Bronchial epithelial cell (primary cell): ENCODE data around the gene DPM2. TPM values are rescaled to one million over a fixed set of nuclear protein-coding genes. Genes with fewer than 3 reads are reported as not detected.

ENCODE experiments used
- DNase-seq: peaks from one replicate; pipeline ENCODE4 v3.0.0-alpha.2; 2010; ENCODE audit warnings: low read depth
- FAIRE-seq: peaks from 2 replicates; lab custom pipeline; 2011; peaks lifted over from hg19 to GRCh38; lab: Jason Lieb, UNC
- H3K27me3 ChIP-seq: 2 replicates; pipeline ENCODE4 v1.5.1; 2011; ENCODE audit warnings: low read length; ENCODE audit not compliant: control insufficient read depth, insufficient read depth
- H3K36me3 ChIP-seq: 2 replicates; pipeline ENCODE4 v1.5.1; 2011; ENCODE audit warnings: low read length; ENCODE audit not compliant: control insufficient read depth, insufficient read depth
- H3K4me3 ChIP-seq: 2 replicates; pipeline ENCODE4 v1.5.1; 2011; ENCODE audit warnings: mild to moderate bottlenecking, low read depth, low read length, control low read depth
- total RNA-seq: library from RNA; depleted of rRNA; stranded (reverse); fragments of >200 nt; gene quantifications from 2 replicates; pipeline ENCODE4 v1.2.1, GENCODE V29; 2014
- TF ChIP-seq, protein P1 (sequence below): IDR thresholded peaks from 2 replicates; pipeline ENCODE4 v1.5.1; 2011; ENCODE audit warnings: mild to moderate bottlenecking, moderate library complexity, low read length, control low read depth, inconsistent platforms; ENCODE audit not compliant: insufficient read depth, severe bottlenecking

The DPM2 gene
- total RNA-seq, 1 donor from 2014 or later: 11.8 TPM

- no peaks in the 10 kb centered on the region for H3K27me3 ChIP-seq
- H3K4me3 ChIP-seq: no peak overlapping the region
- no peak for FAIRE-seq
- DNase-seq: peak; percentile 81
- no peaks in the 10 kb centered on the region for H3K36me3 ChIP-seq
- TF ChIP-seq, protein P1, sequence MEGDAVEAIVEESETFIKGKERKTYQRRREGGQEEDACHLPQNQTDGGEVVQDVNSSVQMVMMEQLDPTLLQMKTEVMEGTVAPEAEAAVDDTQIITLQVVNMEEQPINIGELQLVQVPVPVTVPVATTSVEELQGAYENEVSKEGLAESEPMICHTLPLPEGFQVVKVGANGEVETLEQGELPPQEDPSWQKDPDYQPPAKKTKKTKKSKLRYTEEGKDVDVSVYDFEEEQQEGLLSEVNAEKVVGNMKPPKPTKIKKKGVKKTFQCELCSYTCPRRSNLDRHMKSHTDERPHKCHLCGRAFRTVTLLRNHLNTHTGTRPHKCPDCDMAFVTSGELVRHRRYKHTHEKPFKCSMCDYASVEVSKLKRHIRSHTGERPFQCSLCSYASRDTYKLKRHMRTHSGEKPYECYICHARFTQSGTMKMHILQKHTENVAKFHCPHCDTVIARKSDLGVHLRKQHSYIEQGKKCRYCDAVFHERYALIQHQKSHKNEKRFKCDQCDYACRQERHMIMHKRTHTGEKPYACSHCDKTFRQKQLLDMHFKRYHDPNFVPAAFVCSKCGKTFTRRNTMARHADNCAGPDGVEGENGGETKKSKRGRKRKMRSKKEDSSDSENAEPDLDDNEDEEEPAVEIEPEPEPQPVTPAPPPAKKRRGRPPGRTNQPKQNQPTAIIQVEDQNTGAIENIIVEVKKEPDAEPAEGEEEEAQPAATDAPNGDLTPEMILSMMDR: no peak
Observed at GRCh38 chr9:127923771-127924170, 13.9 kb downstream of the DPM2 start.

DNA sequence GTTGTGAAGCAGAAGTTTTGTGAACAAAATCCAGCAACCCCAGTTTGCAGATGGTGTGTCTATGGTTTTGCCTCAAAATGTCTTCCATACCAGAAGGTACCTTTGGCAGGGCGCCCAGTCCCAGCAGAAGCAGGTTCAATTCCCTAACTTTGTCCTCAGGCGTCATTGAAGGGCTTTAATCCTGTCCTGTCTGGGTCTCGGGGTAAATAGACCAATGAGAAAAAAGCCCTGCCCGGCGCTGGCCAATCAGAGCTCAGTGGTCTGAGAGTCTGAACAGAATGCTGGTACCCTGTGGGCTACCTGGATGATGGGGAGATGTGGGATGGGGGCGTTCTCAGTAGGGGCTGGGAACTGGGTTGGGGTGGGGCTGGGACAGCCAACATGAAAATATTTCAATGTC lies 14.6 kb downstream of the DPM2 start:
- DNase-seq (no peak), FAIRE-seq (no peak)
- H3K36me3 ChIP-seq: no peaks in the 10 kb centered on the region
- no peak overlapping the region for H3K4me3 ChIP-seq
- no peaks in the 10 kb centered on the region for H3K27me3 ChIP-seq
- TF ChIP-seq, protein P1: no peak

- no peak for FAIRE-seq
- DNase-seq: no peak
Observed at GRCh38 chr9:127921557-127922120, 16.0 kb downstream of the DPM2 start.

DNA sequence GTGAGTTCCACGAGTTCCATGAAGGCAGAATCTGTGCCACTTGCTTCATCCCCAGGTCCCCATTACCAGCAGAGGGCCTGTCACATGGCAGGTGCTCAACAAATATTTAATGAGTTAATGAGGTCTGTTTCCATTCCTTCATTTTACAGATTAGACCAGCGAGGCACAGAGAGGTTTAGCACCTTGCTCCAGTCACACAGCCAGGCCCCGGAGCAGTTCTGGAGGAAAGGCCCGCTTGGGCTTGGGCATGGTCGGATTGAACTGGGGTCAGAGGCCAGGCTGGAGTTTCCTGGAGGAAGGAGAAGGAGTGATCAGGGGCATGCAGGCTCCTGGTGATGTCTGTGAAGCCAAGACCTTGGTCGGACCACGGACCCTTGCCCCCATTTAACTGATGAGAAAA lies 16.9 kb downstream of the DPM2 start:
- Histone ChIP-seq H3K36me3 (no peaks in the 10 kb centered on the region), H3K27me3 (no peaks in the 10 kb centered on the region), H3K4me3 (no peak overlapping the region)
- no peak for FAIRE-seq
- TF ChIP-seq, protein P1: no peak
- DNase-seq: no peak

More at GRCh38 chr9:127921557-127922120, 16.0 kb downstream of the DPM2 start:
- Histone ChIP-seq H3K4me3 (no peak overlapping the region), H3K27me3 (no peaks in the 10 kb centered on the region), H3K36me3 (no peaks in the 10 kb centered on the region)
- TF ChIP-seq, protein P1: peak; percentile 94

DNA sequence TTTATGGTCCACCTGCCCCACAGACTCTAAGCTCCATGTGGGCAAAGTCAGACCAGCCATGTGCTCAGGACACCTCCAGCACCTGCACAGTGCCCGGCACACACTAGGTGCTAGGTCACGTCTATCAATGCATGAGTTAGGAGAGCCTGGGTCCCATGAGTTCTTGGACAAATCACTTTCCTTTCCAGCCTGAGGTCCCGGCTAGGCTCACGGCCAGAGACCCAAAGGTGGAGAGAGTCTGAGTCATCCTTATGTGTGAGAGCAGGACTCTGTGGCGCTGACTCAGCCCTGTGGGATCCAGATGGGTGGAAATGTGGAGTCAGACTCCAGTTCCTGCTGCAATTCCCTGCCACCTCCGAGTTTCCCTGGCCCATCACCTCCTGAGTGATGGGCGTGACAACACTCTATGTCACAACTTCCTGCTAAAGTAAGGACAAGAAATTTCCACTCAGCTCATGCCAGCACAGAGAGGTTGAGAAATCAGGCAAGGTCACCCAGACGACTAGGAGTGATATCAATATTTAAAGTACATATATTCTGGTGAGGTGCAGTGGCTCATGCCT lies 18.3 kb downstream of the DPM2 start:
- Histone ChIP-seq H3K4me3 (no peak overlapping the region), H3K36me3 (no peaks in the 10 kb centered on the region), H3K27me3 (no peaks in the 10 kb centered on the region)
- peak; percentile 100 for DNase-seq
- TF ChIP-seq, protein P1: no peak
- peak; percentile 97 for FAIRE-seq
